GM21447 (cell line): ENCODE measurements around the gene NFAM1.

Experiments
- ATAC-seq: cut with Tn5 transposase; IDR thresholded peaks from one replicate; pipeline ENCODE4 v1.9.1; 2021; ENCODE audit not compliant: unreplicated experiment

Gene NFAM1

DNA sequence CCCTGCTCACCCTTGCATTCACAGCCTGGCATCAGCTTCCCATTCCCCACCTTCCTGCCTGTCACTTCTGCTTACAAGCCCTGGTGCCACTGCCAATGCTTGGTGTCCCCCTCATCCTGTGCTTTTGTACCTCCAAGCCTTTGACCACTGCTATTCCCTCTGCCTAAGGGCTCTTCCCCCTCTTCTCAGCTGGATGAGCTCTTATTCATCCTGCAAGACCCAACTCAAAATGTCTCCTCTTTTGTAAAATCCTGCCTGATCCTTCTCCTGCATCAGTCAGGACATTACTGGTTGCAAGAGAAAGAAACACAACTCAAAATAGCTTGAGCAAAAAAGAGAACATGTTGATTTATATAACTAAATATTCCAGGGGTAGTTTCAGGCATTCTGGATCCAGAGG, 94.8 kb downstream of the NFAM1 start:
- no peak for ATAC-seq

DNA sequence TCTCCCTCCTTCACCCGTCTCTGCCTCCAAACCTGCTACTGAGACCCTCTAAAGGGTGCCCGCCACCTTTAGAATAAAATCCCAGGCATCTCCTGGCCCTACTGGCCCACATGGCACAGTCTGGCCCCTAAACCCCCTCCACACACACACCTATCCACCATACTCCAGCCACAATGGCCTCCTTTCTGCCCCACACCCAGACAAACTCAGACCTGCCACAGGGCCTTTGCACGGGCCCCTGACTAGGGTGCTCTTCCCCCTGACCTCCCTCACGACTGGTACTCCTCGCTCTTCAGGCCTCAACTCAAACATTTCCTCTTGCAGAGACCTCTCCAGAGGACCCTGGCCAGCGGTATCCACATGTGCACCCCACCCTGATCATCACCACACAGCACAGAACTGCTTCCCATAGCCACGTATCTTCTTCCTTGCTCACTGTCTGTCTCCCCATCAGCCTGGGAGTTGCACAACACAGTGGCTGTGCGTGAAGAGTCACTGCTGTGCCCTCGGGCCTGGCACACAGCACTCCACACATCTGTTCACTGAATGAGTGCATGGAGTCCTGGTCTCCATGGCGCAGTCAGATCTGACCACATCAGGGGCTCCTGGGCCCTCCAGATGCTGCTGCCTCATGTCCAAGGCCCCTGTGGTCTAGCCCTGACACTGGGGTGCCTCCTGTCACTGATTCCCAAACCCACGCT, 95.5 kb downstream of the NFAM1 start:
- ATAC-seq: no peak

GRCh38 chr22:42335839-42336378, 96.3 kb downstream of the NFAM1 start:
- ATAC-seq: no peak

GRCh38 chr22:42334875-42335512, 97.2 kb downstream of the NFAM1 start:
- no peak for ATAC-seq

DNA sequence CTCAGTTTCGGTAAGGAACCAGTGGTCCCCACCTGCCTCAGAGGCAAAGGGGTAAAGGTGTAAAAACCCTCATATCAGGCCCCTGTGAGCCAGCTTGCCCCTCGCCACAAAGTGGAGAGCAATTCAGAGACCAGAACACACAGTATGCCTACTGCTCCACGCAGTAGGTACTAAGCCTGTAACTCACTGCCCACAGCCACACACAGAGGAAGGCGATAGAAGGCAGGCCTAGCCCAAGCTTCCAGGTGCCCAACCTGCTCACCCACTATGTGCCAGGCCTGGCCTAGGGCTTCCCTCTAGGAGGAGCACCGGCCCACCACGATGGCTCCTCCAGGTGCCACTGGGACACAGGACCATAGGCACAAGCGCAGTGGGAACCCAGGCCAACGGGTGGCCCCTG, 98.7 kb downstream of the NFAM1 start:
- ATAC-seq: no peak

GRCh38 chr22:42332089-42332488, 100.1 kb downstream of the NFAM1 start:
- no peak for ATAC-seq

DNA sequence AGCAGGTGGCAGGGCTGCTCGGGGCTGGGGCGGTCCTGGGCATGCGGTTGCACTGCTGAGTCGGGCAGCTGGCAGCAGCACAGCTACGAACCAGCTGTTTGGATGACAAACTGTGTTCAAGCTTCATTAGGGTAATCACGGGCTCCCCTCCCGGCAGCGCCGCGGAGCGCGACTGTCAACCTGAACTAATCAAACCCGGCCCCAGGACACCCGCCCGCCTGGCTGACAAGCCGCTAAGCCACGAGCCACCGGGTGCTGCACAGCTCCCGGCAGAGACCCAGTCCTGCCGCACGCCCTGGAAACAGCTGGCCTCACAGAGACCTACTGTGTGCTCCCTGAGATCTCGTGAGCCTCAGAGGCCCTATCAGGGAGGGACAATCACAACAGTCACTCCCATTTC, 101.2 kb downstream of the NFAM1 start:
- ATAC-seq: no peak
